Bronchial epithelial cell (primary cell): ENCODE data around the gene HEATR5B. TPM values are rescaled to one million over a fixed set of nuclear protein-coding genes. Genes with fewer than 3 reads are reported as not detected.

Source experiments
- DNase-seq: peaks from one replicate; pipeline ENCODE4 v3.0.0-alpha.2; 2010; ENCODE audit warnings: low read depth
- FAIRE-seq: peaks from 2 replicates; lab custom pipeline; 2011; peaks lifted over from hg19 to GRCh38; lab: Jason Lieb, UNC
- H3K27me3 ChIP-seq: 2 replicates; pipeline ENCODE4 v1.5.1; 2011; ENCODE audit warnings: low read length; ENCODE audit not compliant: control insufficient read depth, insufficient read depth
- H3K36me3 ChIP-seq: 2 replicates; pipeline ENCODE4 v1.5.1; 2011; ENCODE audit warnings: low read length; ENCODE audit not compliant: control insufficient read depth, insufficient read depth
- H3K4me3 ChIP-seq: 2 replicates; pipeline ENCODE4 v1.5.1; 2011; ENCODE audit warnings: mild to moderate bottlenecking, low read depth, low read length, control low read depth
- total RNA-seq: library from RNA; depleted of rRNA; stranded (reverse); fragments of >200 nt; gene quantifications from 2 replicates; pipeline ENCODE4 v1.2.1, GENCODE V29; 2014
- TF ChIP-seq, protein P1 (sequence below): IDR thresholded peaks from 2 replicates; pipeline ENCODE4 v1.5.1; 2011; ENCODE audit warnings: mild to moderate bottlenecking, moderate library complexity, low read length, control low read depth, inconsistent platforms; ENCODE audit not compliant: insufficient read depth, severe bottlenecking

HEATR5B gene
- total RNA-seq, 1 donor from 2014 or later = 23.4 TPM

- DNase-seq = no peak
- Histone ChIP-seq H3K27me3 (no peaks in the 10 kb centered on the region), H3K4me3 (no peak overlapping the region), H3K36me3 (peaks cover 1% of the 10 kb centered on the region)
- FAIRE-seq = no peak
- TF ChIP-seq, protein P1, sequence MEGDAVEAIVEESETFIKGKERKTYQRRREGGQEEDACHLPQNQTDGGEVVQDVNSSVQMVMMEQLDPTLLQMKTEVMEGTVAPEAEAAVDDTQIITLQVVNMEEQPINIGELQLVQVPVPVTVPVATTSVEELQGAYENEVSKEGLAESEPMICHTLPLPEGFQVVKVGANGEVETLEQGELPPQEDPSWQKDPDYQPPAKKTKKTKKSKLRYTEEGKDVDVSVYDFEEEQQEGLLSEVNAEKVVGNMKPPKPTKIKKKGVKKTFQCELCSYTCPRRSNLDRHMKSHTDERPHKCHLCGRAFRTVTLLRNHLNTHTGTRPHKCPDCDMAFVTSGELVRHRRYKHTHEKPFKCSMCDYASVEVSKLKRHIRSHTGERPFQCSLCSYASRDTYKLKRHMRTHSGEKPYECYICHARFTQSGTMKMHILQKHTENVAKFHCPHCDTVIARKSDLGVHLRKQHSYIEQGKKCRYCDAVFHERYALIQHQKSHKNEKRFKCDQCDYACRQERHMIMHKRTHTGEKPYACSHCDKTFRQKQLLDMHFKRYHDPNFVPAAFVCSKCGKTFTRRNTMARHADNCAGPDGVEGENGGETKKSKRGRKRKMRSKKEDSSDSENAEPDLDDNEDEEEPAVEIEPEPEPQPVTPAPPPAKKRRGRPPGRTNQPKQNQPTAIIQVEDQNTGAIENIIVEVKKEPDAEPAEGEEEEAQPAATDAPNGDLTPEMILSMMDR = no peak
Observed at GRCh38 chr2:37100054-37100453, 15.9 kb upstream of the HEATR5B start.

DNA sequence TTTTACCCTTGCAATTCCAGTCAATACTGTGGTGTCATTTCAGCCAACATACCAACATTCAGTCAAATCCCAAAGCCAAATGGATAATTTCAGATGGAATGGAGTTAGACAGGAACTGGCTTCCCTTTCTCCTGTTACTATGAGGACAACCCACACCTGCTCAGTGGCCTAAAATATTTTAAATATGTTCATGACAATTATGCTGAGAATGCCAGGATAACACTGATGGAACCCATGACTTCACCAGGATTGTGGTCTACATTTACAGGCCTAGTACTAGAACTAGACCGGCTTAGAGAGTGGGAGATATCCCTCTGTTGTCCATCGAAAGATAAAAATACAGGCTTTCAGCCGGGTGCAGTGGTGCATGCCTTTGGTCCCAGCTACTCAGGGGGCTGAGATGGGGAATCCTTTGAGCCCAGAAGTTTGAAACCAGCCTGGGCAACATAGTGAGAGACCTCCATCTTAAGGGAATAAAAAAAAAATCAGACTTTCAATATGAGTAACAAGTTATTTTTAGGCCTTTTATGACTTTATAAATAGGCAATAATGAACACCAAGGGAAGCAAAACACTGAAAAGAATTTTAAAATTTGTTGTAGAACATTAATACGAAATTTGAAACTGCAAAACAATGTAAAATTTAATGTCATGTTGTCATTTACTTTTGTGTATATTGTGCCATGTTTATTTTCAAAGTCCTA lies 14.4 kb upstream of the HEATR5B start:
- TF ChIP-seq, protein P1 = no peak
- no peak overlapping the region for H3K4me3 ChIP-seq
- DNase-seq (no peak), FAIRE-seq (no peak)
- H3K27me3 ChIP-seq = no peaks in the 10 kb centered on the region
- H3K36me3 ChIP-seq = peaks cover 1% of the 10 kb centered on the region

DNA sequence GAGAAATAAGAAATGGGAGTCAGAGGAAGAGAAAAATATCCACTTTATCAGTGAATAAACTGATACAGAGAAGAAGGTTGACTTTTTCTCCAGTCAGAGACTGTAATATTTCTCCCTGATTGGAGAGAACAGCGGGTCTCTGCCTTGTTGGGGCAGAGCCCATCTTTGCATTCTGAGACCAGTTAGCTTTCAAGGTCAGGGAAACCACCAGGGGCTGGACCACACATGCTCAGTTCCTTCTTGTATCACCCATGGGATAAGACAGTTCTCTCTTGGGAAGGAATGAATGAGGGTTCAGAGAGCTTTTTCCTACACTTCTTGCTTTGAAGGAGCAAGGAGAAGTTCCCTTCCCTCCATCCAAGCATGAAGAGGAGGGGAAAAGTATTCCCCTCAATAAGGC lies 12.4 kb upstream of the HEATR5B start:
- Histone ChIP-seq H3K36me3 (peaks cover 2% of the 10 kb centered on the region), H3K27me3 (no peaks in the 10 kb centered on the region), H3K4me3 (no peak overlapping the region)
- DNase-seq = no peak
- peak; percentile 76 for FAIRE-seq
- TF ChIP-seq, protein P1 = no peak

GRCh38 chr2:37091873-37092272 lies 7.7 kb upstream of the HEATR5B start:
- H3K36me3 ChIP-seq = peaks cover 2% of the 10 kb centered on the region

GRCh38 chr2:37090019-37090477 lies 5.9 kb upstream of the HEATR5B start:
- DNase-seq (no peak), FAIRE-seq (no peak)
- TF ChIP-seq, protein P1 = no peak
- peaks cover 1% of the 10 kb centered on the region for H3K36me3 ChIP-seq
- H3K4me3 ChIP-seq = no peak overlapping the region
- no peaks in the 10 kb centered on the region for H3K27me3 ChIP-seq

More at GRCh38 chr2:37091873-37092272, 7.7 kb upstream of the HEATR5B start:
- FAIRE-seq (no peak), DNase-seq (no peak)
- Histone ChIP-seq H3K27me3 (no peaks in the 10 kb centered on the region), H3K4me3 (no peak overlapping the region)
- TF ChIP-seq, protein P1 = no peak
